HG03378 (cell line): ENCODE results near the gene CCS.
"Not testable (repeated sequence)": the region's sequence is repeated elsewhere in the genome, so short reads cannot be mapped to it uniquely, and the experiment has no call there.

Experiments
- ATAC-seq: cut with Tn5 transposase; IDR thresholded peaks from one replicate; pipeline ENCODE4 v1.9.1; 2021; ENCODE audit warnings: mild to moderate bottlenecking, moderate library complexity; ENCODE audit not compliant: unreplicated experiment

CCS gene

DNA sequence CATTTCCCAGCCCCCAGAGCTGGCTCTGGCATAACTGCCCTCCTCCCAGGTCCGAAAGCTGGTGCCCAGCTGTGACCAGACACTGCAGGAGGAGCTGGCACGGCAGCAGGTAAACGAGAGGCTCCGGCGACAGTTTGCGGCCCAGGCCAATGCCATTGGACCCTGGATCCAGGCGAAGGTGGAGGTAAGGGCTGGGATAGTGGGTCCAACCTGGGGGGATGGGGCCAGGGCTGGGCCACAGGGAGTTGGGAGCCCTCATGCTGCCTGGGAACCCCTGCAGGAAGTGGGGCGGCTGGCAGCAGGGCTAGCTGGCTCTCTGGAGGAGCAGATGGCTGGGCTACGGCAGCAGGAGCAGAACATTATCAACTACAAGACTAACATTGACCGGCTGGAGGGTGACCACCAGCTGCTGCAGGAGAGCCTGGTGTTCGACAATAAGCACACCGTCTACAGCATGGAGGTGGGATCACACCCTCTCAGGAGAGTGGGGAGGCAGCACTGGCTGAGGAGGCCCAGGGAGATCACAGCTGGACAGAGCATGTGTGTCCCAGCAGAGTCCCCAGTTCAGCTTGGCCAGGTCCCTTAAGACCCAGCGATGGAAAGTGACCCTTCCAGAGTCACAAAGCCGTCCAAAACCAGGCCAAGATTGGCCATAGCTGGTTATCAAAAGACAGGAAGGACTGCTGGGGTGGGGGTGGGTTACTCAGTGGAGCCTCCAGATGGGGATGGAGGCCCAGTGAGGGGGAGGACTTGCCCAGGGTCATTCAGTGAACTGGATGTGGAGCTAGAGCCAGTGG is 31.6 kb upstream of the CCS start:
- ATAC-seq = no peak

DNA sequence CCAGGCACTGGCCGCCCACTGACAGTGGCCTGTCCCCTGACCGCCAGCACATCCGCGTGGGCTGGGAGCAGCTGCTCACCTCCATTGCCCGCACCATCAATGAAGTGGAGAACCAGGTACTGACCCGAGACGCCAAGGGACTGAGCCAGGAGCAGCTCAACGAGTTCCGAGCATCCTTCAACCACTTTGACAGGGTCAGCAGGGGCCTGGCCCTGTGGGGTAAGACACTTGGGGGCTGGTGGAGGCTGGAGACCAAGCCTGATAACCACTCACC is 31.1 kb upstream of the CCS start:
- no peak for ATAC-seq

DNA sequence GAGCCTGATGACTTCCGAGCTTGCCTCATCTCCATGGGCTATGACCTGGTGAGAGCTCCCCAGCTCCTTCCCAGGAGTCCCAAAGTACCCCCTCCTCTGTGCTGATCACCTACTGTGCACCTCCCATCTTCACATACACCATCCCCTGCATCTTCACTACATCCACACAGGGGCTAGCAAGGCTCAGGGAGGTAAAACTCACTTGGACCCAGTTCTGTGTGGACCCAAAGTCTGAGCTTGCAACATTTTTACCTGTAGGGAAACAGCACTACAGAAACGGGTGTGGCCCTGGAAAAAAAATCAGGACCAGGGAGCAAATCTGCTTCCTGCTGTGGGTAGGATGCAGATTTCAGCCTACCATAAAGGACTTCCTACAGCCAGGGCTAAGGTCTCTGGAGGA is 30.7 kb upstream of the CCS start:
- no peak for ATAC-seq

DNA sequence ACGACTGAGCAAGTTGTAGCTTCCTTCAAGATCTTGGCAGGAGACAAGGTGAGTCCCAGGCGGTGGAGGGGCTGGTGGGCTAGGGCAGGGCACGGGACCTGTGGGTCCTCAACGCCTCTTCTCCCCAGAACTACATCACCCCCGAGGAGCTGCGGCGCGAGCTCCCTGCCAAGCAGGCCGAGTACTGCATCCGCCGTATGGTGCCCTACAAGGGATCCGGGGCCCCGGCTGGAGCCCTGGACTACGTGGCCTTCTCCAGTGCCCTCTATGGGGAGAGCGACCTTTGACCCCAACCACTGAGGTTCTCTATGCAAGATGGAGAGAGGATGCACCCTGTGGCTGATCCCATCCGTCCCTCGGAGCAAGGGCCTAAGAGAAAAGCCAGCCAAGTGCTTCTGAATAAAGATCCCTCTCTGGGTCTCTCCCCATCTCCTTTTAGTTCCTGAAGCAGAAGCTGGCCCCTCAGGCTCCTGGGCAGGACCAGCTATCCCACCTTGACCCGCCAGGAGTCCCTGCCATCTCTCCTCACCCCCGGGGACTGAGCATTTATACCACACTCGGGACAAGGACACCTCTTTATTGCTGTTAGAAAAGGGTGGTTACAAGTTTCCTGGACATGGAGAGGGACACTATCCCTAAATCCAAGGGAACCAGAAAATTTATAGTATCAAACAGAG is 29.9 kb upstream of the CCS start:
- no peak for ATAC-seq

DNA sequence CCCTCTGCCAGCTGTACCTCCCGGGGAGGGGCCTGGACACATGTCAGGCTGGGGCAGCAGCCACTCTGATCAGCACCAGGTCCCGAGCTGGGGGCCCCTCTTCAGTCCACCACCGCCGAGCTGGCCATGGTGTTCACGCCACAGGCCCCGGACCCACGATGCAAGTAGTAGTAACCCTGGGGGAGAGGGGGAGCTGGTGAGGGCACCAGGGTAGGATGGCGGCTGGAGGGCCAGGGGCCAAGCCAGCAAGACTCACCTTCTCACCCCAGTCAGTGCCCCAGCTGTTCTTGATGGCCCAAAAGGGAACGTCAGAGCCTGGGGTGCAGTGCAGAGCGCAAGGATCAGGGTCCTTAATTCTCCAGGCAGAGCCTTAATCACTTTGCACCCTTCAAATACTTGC is 29.2 kb upstream of the CCS start:
- ATAC-seq = no peak

DNA sequence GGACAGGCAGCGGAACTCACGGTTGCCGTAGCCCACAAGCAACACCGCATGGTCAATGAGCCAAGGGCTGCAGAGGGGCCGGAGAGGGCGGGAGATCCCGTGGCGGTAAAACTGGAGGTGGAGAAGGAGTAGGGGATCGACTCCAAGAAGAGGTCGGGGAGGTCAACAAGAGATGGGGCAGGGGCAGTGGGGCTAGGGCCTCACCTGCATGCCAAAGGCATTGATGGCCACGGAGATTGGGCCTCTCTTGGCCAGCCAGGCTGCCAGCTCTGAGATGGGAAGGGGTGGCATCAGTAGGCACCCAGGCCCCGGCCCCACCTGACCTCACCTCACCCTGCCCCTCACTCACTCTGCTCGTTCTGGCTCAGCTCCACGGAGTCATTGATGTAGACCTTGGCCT is 28.4 kb upstream of the CCS start:
- no peak for ATAC-seq

DNA sequence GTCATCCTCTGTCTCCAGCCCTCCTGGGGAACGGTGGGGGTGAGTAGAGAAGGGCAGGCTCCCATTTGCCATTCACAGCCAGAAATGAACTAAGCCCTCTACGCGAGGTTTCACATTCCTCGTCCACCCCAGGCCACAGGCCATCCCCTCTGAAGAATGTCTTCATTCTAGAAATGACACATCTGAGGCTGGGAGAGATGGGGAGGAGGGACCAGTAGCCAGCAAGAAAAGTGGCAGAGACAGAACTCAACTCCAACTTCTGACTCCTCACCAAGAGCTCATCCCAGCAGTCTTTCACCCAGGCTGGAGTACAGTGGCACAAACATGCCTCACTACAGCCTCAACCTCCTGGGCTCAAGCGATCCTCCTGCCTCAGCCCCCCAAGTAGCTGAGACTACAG is 28.0 kb upstream of the CCS start:
- no peak for ATAC-seq

DNA sequence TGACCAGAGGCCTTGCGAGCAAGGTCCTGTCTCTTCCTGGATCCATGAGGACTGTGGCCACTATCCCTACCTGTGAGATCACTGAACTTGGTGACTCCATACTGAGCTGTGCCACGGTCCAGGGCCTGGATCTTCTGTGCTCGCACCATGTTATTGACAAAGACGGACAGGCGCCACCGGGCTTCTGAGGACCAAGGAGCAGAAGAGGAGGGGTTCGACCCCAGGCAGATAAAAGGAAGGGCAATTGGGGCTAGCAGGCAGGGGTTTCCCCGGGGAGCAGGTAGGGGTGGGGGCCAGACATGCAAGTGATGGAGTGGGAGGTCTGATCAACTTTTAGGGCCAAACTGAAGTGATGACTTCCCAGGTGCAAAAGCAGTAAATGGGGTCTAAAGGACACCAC is 26.8 kb upstream of the CCS start:
- no peak for ATAC-seq

DNA sequence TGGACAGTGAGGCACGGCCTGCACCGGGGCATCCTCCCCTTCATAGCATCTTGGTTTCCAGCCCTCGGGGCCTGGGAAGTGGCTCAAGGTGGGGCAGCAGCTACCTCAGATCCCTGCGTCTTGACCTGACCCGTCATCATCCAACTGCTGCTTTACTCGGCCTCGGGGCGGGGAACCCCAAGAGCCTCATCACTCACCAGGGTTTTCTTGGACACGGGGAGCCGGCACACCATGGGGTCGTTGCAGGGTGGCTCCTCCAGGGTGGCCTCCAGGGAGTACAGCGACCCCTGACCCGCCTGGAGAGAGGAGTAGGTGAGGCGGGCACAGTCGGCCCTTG is 25.2 kb upstream of the CCS start:
- no peak for ATAC-seq

DNA sequence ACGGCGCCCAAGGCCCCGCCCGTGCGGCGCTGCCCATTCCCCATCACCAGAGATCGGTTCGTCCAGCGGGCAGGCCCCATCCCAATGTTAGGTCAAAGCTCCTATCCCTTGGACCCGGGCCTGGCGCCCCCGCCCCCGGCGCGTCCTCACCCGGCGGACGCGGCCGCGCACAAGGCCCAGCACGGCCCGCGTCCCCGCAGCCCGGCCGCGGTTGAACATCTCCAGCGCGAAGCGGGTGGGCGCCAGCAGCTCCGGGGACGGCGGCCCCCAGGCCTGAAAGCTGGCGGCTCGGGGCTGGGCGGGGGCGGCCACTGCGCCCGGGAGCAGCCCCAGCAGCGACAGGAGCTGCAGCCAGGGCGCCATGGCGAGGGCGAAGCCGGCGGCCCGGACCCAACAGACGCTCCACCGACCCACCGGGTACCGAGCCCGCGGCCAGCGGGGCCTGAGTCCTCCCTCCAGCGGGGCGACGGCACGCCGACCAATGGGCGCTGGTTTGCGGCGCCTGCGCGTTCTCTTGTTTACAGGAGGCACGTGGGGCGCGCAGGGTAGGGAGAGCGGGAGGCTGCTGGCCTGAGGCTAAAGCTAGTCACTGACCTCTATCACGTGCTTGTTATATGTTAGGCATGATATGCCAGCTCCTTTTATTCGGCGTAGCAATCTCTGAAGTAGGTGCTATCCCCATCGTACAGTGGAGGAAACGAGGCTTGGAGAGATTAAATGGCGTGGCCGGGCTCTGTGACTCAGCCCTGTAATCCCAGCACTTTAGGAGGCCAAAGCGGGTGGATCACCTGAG is 24.7 kb upstream of the CCS start, which contains the start of gene CTSF:
TSS of gene CTSF (minus strand) at position 483 of the 793 bp plus-strand sequence. CDS start at position 363, 120 bp downstream.
- ATAC-seq = no peak

DNA sequence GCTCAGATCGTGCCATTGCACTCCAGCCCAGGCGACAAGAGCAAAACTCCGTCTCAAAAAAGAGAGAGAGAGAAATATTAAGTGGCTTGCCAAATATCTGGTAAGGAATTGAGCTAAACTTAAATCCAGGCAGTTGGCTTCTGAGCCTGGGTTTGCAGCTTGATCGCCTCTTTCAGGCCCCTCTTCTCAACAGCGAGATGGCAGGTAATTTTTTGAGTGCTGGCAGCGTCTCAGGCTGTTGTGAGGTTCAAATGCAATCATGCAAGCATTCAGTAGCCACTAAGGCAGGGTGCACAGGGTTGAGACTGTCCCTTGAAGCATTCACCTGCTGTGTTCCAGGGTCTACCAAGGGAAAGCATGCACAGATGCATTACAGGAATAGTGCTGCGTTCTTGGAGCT is 23.9 kb upstream of the CCS start:
- ATAC-seq = no peak

DNA sequence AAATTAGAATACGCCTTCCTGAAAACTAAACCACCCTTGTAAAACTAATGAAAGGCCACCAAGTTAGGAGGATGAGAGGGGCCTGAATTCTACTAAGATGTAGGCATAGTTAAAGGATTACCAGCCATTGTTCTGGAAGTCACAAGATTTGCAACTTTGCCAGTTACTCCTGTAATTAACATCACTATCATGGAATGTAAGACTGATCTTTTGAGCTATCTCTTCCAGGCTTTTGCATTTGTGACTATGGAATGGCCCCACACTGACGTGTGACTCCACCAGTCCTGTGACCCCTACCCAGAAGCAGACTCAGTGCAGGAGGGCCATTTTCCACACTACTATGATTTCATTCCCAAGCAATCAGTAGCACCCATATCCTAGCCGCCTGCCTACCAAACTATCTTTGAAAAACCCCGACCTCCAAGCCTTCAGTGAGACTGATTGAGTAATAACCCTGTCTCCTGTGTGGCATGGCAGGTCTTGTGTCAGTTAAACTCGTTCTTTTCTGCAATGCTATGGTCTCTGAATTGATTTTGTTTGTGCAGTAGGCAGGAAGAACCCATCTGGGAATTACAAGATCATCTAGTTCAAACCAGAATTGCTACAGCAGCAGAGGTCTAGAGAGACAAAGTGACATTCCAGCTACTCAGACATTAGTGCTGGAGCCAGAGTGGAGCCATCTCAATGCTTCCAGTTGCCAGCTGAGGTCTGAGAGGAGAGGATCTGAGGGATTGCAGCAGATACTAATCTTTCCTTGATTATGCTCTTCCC is 22.7 kb upstream of the CCS start:
- ATAC-seq = no peak

DNA sequence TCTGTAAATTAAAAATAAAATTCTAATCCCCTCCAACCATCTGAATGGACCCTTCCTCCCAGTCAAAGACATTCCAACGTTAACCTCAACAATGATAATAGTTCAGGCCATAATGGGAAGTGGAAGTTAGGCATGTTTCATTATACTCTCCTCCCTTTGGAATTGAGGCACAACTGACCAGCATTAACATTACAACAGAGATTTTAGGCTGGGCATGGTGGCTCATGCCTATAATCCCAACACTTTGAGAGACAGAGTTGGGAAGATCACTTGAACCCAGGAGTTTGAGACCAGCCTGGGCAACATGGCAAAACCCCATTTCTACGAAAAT is 22.2 kb upstream of the CCS start:
- ATAC-seq = no peak

DNA sequence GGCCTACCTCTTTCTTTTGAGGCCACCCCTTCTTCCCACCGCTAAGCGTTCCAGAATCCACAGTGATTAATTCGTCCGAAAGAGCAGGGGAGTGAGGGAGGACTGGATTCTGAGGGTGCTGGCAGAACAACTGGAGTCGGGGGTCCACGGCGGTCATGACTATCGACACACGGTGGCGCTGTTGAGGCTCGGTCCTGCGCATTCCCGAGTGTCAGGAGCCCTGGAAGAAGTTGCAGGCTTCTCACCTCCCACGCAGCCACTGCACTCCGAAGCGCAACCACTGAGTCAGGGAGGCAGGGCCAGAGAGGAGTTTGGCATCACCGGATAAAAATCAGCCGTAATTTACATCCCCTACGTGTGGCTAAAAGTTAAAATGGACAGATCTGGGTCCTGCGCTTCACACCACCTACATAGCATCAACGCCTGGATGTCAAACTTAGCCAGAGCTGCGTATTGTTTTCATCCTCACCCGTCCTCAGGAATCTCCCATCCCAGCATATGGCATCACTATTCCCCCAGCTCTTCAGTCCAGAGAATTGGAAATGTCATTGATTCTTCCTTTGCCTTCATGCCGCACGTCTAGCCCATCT is 13.9 kb upstream of the CCS start:
- ATAC-seq = no peak

DNA sequence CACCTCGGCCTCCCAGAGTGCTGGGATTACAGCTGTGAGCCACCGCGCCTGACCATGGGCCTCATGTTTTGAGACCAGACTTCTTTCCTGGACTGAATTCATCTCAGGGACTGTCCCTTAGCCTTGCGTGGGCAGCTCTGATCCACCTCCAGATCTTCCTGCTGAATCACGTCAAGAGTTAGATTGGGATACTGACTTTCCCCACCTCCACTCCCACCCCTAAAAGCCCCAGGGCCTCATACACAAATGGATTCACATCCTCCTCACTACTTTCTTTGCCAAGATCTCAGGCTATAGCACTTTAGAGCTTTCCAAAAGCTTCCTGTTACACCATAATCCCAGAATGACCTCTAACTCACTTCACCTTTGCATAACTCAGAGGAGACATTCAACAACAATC is 12.2 kb upstream of the CCS start:
- ATAC-seq = no peak

DNA sequence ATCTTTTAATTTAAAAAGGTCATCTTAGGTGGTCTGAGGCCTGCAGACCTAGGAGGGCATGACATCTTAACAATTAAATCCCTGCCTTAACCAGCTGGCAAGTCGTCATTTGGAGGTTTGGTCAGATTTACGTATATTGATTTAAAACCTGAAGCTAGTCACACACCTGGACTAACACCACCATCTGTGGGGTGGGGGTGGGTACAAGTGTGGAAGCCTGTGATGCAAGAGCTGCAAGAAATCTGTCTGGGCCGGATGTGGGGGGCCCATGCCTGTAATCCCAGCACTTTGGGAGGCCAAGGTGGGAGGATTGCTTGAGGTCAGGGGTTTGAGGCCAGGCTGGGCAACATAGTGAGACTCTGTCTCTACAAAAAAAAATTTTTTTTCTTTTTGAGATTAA is 11.7 kb upstream of the CCS start:
- ATAC-seq = no peak

DNA sequence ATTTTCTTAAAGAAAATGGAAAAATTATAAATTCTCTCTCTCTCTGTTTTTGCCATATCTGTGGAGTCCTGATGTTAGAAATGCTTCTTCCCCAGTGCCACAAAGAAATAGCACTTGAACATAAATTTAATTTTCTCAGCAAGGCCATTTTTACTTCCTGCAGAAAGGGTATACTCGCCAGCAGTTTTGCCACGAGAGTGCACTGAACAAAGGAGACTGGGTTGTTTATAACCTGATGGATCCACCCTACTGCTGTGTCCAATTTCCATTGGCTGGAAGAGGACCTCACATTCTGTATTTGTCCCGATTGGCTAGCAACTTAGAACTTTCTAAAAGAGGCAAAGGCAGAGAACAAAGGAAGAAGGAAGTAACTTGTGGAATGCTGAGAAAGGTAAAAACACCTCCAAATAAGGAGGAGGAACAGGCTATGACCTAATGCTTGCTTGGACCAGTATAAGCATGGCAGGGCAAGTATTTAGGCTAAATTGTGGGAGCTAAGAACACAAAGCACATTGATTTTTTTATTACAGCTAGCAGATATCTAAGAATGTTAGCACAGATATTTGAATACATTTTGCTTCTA is 10.3 kb upstream of the CCS start:
- not testable (repeated sequence) for ATAC-seq

DNA sequence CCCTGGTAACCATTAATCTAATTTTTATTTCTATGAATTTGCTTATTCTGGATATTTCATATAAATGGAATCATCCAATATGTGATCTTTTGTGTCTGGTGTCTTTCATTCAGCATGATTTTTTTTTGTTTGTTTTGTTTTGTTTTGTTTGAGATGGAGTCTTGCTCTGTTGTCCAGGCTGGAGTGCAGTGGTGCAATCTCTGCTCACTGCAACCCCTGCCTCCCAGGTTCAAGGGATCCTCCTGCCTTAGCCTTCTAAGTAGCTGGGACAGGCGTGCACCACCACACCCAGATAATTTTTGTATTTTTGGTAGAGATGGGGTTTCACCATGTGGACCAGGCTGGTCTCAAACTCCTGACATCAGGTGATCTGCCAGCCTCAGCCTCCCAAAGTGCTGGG is 7.5 kb upstream of the CCS start:
- not testable (repeated sequence) for ATAC-seq

DNA sequence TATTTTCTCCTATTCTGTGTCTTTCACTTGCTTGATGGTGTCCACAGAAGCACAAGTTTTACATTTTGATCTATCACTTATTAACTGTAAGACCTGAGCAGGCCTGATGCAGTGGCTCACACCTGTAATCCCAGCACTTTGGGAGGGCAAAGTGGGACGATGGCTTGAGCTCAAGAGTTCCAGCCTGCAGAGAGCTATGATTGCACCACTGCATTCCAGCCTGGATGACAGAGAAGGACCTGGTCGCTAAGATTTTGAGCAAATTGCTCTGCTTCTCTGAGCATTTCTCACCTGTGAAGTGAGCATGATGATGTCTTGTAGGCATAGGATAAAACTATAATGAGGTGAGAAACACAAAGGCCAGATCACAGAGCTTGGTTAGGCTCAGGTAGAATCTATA is 6.8 kb upstream of the CCS start:
- no peak for ATAC-seq

DNA sequence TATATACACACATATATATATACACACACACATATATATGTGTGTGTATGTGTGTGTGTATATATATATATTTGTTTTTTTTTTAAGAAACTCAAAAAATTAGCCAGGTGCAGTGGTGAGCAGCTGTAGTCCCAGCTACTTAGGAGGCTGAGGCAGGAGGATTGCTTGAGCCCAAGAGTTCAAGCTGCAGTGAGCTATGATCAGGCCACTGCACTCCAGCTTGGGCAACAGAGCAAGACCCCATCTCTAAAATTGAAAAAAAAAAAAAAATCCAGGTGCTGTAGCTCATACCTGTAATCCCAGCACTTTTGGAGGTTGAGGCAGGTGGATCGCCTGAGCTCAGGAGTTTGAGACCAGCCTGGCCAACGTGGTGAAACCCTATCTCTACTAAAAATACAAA is 3.7 kb upstream of the CCS start:
- ATAC-seq = not testable (repeated sequence)
